Measurements from ENCODE around the gene IFI35.
"Not testable (repeated sequence)": the region's sequence is repeated elsewhere in the genome, so short reads cannot be mapped to it uniquely, and the experiment has no call there.

IFI35 gene

GRCh38 chr17:42989141-42989540 is 17.4 kb upstream of the IFI35 start:
- peaks cover 11% of the 10 kb centered on the region for H3K36me3 Mint-ChIP-seq
- no peak overlapping the region for H3K27ac Mint-ChIP-seq
- no peaks in the 10 kb centered on the region for H3K27me3 Mint-ChIP-seq
- H3K4me3 Mint-ChIP-seq: no peak overlapping the region
- no peaks in the 10 kb centered on the region for H3K9me3 Mint-ChIP-seq (ENCODE audit: low read depth)
- peaks cover 7% of the 10 kb centered on the region for H3K4me1 Mint-ChIP-seq (ENCODE audit: low read depth)

- Mint-ChIP-seq H3K27ac (no peak overlapping the region), H3K27me3 (no peaks in the 10 kb centered on the region), H3K9me3 (ENCODE audit: low read depth) (no peaks in the 10 kb centered on the region), H3K36me3 (peaks cover 11% of the 10 kb centered on the region), H3K4me1 (ENCODE audit: low read depth) (peaks cover 4% of the 10 kb centered on the region), H3K4me3 (no peak overlapping the region)
Observed at GRCh38 chr17:42989726-42990652, 16.6 kb upstream of the IFI35 start.

GRCh38 chr17:42991471-42991870 is 15.1 kb upstream of the IFI35 start:
- Mint-ChIP-seq H3K27ac (no peak overlapping the region), H3K9me3 (ENCODE audit: low read depth) (no peaks in the 10 kb centered on the region), H3K36me3 (peaks cover 9% of the 10 kb centered on the region), H3K27me3 (no peaks in the 10 kb centered on the region), H3K4me3 (no peak overlapping the region), H3K4me1 (ENCODE audit: low read depth) (no peaks in the 10 kb centered on the region)

GRCh38 chr17:42992872-42993271 is 13.7 kb upstream of the IFI35 start:
- Mint-ChIP-seq H3K9me3 (ENCODE audit: low read depth) (no peaks in the 10 kb centered on the region), H3K4me1 (ENCODE audit: low read depth) (peaks cover 4% of the 10 kb centered on the region), H3K27ac (no peak overlapping the region), H3K36me3 (peaks cover 9% of the 10 kb centered on the region), H3K4me3 (no peak overlapping the region), H3K27me3 (no peaks in the 10 kb centered on the region)

- not testable (repeated sequence) for H3K27ac Mint-ChIP-seq; H3K4me3 Mint-ChIP-seq; H3K9me3 Mint-ChIP-seq (ENCODE audit: low read depth); H3K36me3 Mint-ChIP-seq; H3K27me3 Mint-ChIP-seq; H3K4me1 Mint-ChIP-seq (ENCODE audit: low read depth)
Observed at GRCh38 chr17:42993913-42994312, 12.7 kb upstream of the IFI35 start.

- Mint-ChIP-seq H3K36me3 (peaks cover 11% of the 10 kb centered on the region), H3K27ac (peak overlapping the region; percentile 98), H3K27me3 (no peaks in the 10 kb centered on the region), H3K4me1 (ENCODE audit: low read depth) (peaks cover 25% of the 10 kb centered on the region), H3K9me3 (ENCODE audit: low read depth) (no peaks in the 10 kb centered on the region), H3K4me3 (peak overlapping the region; percentile 98)
Observed at GRCh38 chr17:42997390-42997983, 9.1 kb upstream of the IFI35 start.

- Mint-ChIP-seq H3K9me3 (ENCODE audit: low read depth) (no peaks in the 10 kb centered on the region), H3K36me3 (peaks cover 11% of the 10 kb centered on the region), H3K4me3 (peak within 1 kb of the TSS; percentile 98), H3K27ac (peak within 1 kb of the TSS; percentile 98), H3K4me1 (ENCODE audit: low read depth) (peaks cover 29% of the 10 kb centered on the region), H3K27me3 (no peaks in the 10 kb centered on the region)
Observed at GRCh38 chr17:42997984-42998938, 8.3 kb upstream of the IFI35 start, which contains the start of gene RPL27. Gene RPL27 (plus strand): TSS chr17:42998419. CDS start chr17:42998751, 332 bp downstream.

- H3K4me1 Mint-ChIP-seq (ENCODE audit: low read depth): peaks cover 31% of the 10 kb centered on the region
- no peaks in the 10 kb centered on the region for H3K9me3 Mint-ChIP-seq (ENCODE audit: low read depth)
- H3K4me3 Mint-ChIP-seq: peak overlapping the region; percentile 98
- H3K36me3 Mint-ChIP-seq: peaks cover 11% of the 10 kb centered on the region
- peak overlapping the region; percentile 98 for H3K27ac Mint-ChIP-seq
- no peaks in the 10 kb centered on the region for H3K27me3 Mint-ChIP-seq
Observed at GRCh38 chr17:42999003-42999525, 7.5 kb upstream of the IFI35 start.

GRCh38 chr17:43000894-43001293 is 5.7 kb upstream of the IFI35 start:
- Mint-ChIP-seq H3K4me1 (ENCODE audit: low read depth) (peaks cover 31% of the 10 kb centered on the region), H3K36me3 (peaks cover 11% of the 10 kb centered on the region), H3K27ac (peak overlapping the region; percentile 54), H3K4me3 (peak overlapping the region; percentile 58)
- not testable (repeated sequence) for H3K9me3 Mint-ChIP-seq (ENCODE audit: low read depth); H3K27me3 Mint-ChIP-seq

GRCh38 chr17:43003542-43004172 is 2.9 kb upstream of the IFI35 start:
- Mint-ChIP-seq H3K4me3 (no peak overlapping the region), H3K4me1 (ENCODE audit: low read depth) (peaks cover 36% of the 10 kb centered on the region), H3K27me3 (no peaks in the 10 kb centered on the region), H3K36me3 (peaks cover 11% of the 10 kb centered on the region), H3K27ac (peak overlapping the region; percentile 61), H3K9me3 (ENCODE audit: low read depth) (no peaks in the 10 kb centered on the region)

- H3K4me3 Mint-ChIP-seq: no peak overlapping the region
- H3K36me3 Mint-ChIP-seq: no peaks in the 10 kb centered on the region
- H3K9me3 Mint-ChIP-seq (ENCODE audit: low read depth): no peaks in the 10 kb centered on the region
- H3K27me3 Mint-ChIP-seq: no peaks in the 10 kb centered on the region
- peaks cover 19% of the 10 kb centered on the region for H3K4me1 Mint-ChIP-seq (ENCODE audit: low read depth)
- H3K27ac Mint-ChIP-seq: peak overlapping the region; percentile 12
Observed at GRCh38 chr17:43010667-43011308, 4.2 kb downstream of the IFI35 start.

- Mint-ChIP-seq H3K27me3 (no peaks in the 10 kb centered on the region), H3K4me1 (ENCODE audit: low read depth) (peaks cover 12% of the 10 kb centered on the region), H3K36me3 (no peaks in the 10 kb centered on the region), H3K9me3 (ENCODE audit: low read depth) (no peaks in the 10 kb centered on the region), H3K4me3 (no peak overlapping the region), H3K27ac (no peak overlapping the region)
Observed at GRCh38 chr17:43011728-43012472, 5.3 kb downstream of the IFI35 start.

GRCh38 chr17:43013296-43013695 is 6.7 kb downstream of the IFI35 start:
- no peaks in the 10 kb centered on the region for H3K36me3 Mint-ChIP-seq
- H3K4me1 Mint-ChIP-seq (ENCODE audit: low read depth): peaks cover 12% of the 10 kb centered on the region
- H3K27ac Mint-ChIP-seq: no peak overlapping the region
- H3K4me3 Mint-ChIP-seq: no peak overlapping the region
- no peaks in the 10 kb centered on the region for H3K9me3 Mint-ChIP-seq (ENCODE audit: low read depth)
- no peaks in the 10 kb centered on the region for H3K27me3 Mint-ChIP-seq
